WTC11 (cell line): ENCODE data around the gene KIFC3. TPM values are rescaled to one million over a fixed set of nuclear protein-coding genes. Genes with fewer than 3 reads are reported as not detected.
A peak's percentile ranks its signal among the peaks of the same experiment; 100 is the strongest.

Experiments used
- ATAC-seq: fragments of 200-7000 bp; cut with Tn5 transposase; 2 replicates; pipeline ENCODE4 v1.10.0; 2021; ENCODE audit warnings: mild to moderate bottlenecking, moderate library complexity
- CTCF ChIA-PET: fragments of 300-600 bp; sonication (Branson Sonifier 250); formaldehyde crosslinking; loops from one replicate; lab custom pipeline; 2021; ENCODE audit warnings: antibody characterized with exemption; lab: Charles Lee
- POLR2A ChIA-PET: fragments of 350-600 bp; sonication (Branson Sonifier 250); formaldehyde crosslinking; loops from one replicate; lab custom pipeline; 2021; ENCODE audit warnings: antibody characterized with exemption; lab: Charles Lee
- DNase-seq: peaks from one replicate; pipeline ENCODE4 v3.0.0; 2021; ENCODE audit warnings: low spot score
- H3K27ac Mint-ChIP-seq: 2 replicates; pipeline ENCODE4 v1.8.0; 2021; ENCODE audit warnings: mixed read lengths
- H3K27me3 Mint-ChIP-seq: 2 replicates; pipeline ENCODE4 v1.8.0; 2021; ENCODE audit warnings: low read depth, mild to moderate bottlenecking, moderate library complexity, mixed read lengths
- H3K36me3 Mint-ChIP-seq: 2 replicates; pipeline ENCODE4 v1.8.0; 2021; ENCODE audit warnings: mixed read lengths
- H3K4me1 Mint-ChIP-seq: 2 replicates; pipeline ENCODE4 v1.8.0; 2022; ENCODE audit warnings: mixed read lengths
- H3K4me3 Mint-ChIP-seq: 2 replicates; pipeline ENCODE4 v1.8.0; 2021; ENCODE audit warnings: mild to moderate bottlenecking, moderate library complexity, mixed read lengths
- H3K9me3 Mint-ChIP-seq: 2 replicates; pipeline ENCODE4 v1.8.0; 2021; ENCODE audit warnings: mixed read lengths
- CBFB ChIP-seq: sonication (generic); formaldehyde crosslinking; IDR thresholded peaks from 2 replicates; pipeline ENCODE4 v1.8.1; 2022; ENCODE audit warnings: mild to moderate bottlenecking, low read depth, missing genetic modification reagents
- ELF4 ChIP-seq: sonication (generic); formaldehyde crosslinking; IDR thresholded peaks from 2 replicates; pipeline ENCODE4 v1.8.1; 2022; ENCODE audit warnings: low read depth, mild to moderate bottlenecking, moderate library complexity, missing genetic modification reagents
- ESRRA ChIP-seq: sonication (generic); formaldehyde crosslinking; IDR thresholded peaks from 2 replicates; pipeline ENCODE4 v1.8.1; 2022; ENCODE audit warnings: mild to moderate bottlenecking, missing genetic modification reagents, borderline replicate concordance
- ETV6 ChIP-seq: sonication (generic); formaldehyde crosslinking; IDR thresholded peaks from 2 replicates; pipeline ENCODE4 v1.8.1; 2022; ENCODE audit warnings: mild to moderate bottlenecking, missing genetic modification reagents
- FOXP1 ChIP-seq: sonication (generic); formaldehyde crosslinking; IDR thresholded peaks from 2 replicates; pipeline ENCODE4 v1.8.0; 2022; ENCODE audit warnings: missing genetic modification reagents, mild to moderate bottlenecking, moderate library complexity, borderline replicate concordance
- JAZF1 ChIP-seq: fragments of 250-450 bp; sonication (Bioruptor Pico); IDR thresholded peaks from 2 replicates; pipeline ENCODE4 v1.9.0; 2021; ENCODE audit warnings: moderate library complexity, mild to moderate bottlenecking, inconsistent platforms
- KAT7 ChIP-seq: sonication (generic); formaldehyde crosslinking; IDR thresholded peaks from 2 replicates; pipeline ENCODE4 v1.8.1; 2023; ENCODE audit warnings: missing genetic modification reagents, mild to moderate bottlenecking, borderline replicate concordance
- NR2C2 ChIP-seq: sonication (generic); formaldehyde crosslinking; IDR thresholded peaks from 2 replicates; pipeline ENCODE4 v1.8.0; 2022; ENCODE audit warnings: mild to moderate bottlenecking, missing genetic modification reagents
- SMAD4 ChIP-seq: sonication (generic); formaldehyde crosslinking; IDR thresholded peaks from 2 replicates; pipeline ENCODE4 v1.8.0; 2022; ENCODE audit warnings: mild to moderate bottlenecking, missing genetic modification reagents
- SOX15 ChIP-seq: fragments of 250-450 bp; sonication (Bioruptor Pico); IDR thresholded peaks from 2 replicates; pipeline ENCODE4 v1.9.0; 2021; ENCODE audit warnings: mild to moderate bottlenecking
- TEAD1 ChIP-seq: sonication (generic); formaldehyde crosslinking; IDR thresholded peaks from 2 replicates; pipeline ENCODE4 v1.8.0; 2022; ENCODE audit warnings: mild to moderate bottlenecking, missing genetic modification reagents
- TEAD4 ChIP-seq: sonication (generic); formaldehyde crosslinking; IDR thresholded peaks from 2 replicates; pipeline ENCODE4 v1.8.0; 2022; ENCODE audit warnings: mild to moderate bottlenecking, missing genetic modification reagents
- TP53 ChIP-seq: sonication (generic); formaldehyde crosslinking; IDR thresholded peaks from 2 replicates; pipeline ENCODE4 v1.8.1; 2023; ENCODE audit warnings: mild to moderate bottlenecking, missing genetic modification reagents
- ZNF263 ChIP-seq: sonication (generic); formaldehyde crosslinking; IDR thresholded peaks from 2 replicates; pipeline ENCODE4 v1.8.1; 2022; ENCODE audit warnings: low read depth, mild to moderate bottlenecking, moderate library complexity, missing genetic modification reagents
- ZNF423 ChIP-seq: fragments of 250-450 bp; sonication (Bioruptor Pico); IDR thresholded peaks from 2 replicates; pipeline ENCODE4 v2.1.2; 2022; ENCODE audit warnings: mild to moderate bottlenecking, moderate library complexity
- total RNA-seq: library from RNA; stranded (reverse); gene quantifications from 3 replicates; pipeline ENCODE4 v1.2.3, GENCODE V29; 2021
- TF ChIP-seq, protein P1 (sequence below): sonication (generic); formaldehyde crosslinking; IDR thresholded peaks from 2 replicates; pipeline ENCODE4 v1.8.0; 2022; ENCODE audit warnings: missing genetic modification reagents
- TF ChIP-seq, protein P2 (sequence below): sonication (generic); formaldehyde crosslinking; IDR thresholded peaks from 2 replicates; pipeline ENCODE4 v1.8.1; 2023; ENCODE audit warnings: mild to moderate bottlenecking, missing genetic modification reagents, moderate library complexity
- TF ChIP-seq, protein P3 (sequence below): fragments of 250-450 bp; sonication (Bioruptor Pico); IDR thresholded peaks from 2 replicates; pipeline ENCODE4 v2.1.2; 2022; ENCODE audit warnings: mild to moderate bottlenecking, moderate library complexity
- TF ChIP-seq, protein P4 (sequence below): sonication (generic); formaldehyde crosslinking; IDR thresholded peaks from 2 replicates; pipeline ENCODE4 v1.8.0; 2022; ENCODE audit warnings: mild to moderate bottlenecking, missing genetic modification reagents
- TF ChIP-seq, protein P5 (sequence below): sonication (generic); formaldehyde crosslinking; IDR thresholded peaks from 2 replicates; pipeline ENCODE4 v1.8.0; 2023; ENCODE audit warnings: missing genetic modification reagents

KIFC3 gene
- total RNA-seq, 1 experiment from 2014 or later: 11.6 TPM

DNA sequence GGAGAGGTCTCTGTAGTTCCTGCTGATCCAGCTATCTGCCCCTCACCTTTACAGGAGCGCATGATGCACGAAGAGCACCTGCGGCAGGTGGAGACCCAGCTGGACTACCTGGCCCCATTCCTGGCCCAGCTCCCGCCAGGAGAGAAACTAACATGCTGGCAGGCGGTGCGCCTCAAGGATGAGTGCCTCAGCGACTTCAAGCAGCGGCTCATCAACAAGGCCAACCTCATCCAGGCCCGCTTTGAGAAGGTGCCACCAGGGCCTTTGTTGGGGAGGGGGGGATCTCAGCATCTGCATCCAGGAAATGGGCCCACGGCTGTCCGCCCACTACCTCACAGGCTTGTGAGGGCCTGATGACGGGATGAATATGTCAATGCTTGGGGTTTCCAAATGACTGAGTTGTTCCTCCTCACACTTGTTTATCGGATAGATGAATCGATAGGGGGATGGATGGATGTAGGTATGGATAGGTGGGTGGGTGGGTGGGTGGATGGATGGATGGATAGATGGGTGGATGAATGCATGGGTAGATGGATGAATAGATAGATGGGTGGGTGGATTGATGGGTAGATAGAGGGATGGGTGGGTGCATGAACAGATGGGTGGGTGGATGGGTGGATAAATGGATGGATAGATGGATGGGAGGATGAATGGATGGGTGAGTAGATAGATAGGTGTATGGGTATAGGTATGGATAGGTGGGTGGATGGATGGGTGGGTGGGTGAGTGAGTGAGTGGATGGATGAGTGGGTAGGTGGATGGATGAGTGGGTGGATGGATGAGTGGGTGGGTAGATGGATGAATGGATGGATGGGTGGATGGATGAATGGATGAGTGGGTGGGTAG, 73.7 kb downstream of the KIFC3 start:
- Mint-ChIP-seq H3K27me3 (peaks cover 3% of the 10 kb centered on the region; the same call in 1 of the 2 replicates), H3K9me3 (no peaks in the 10 kb centered on the region; the same call in 1 of the 2 replicates), H3K4me1 (peaks cover 5% of the 10 kb centered on the region), H3K27ac (no peak overlapping the region), H3K4me3 (no peak overlapping the region), H3K36me3 (no peaks in the 10 kb centered on the region)
- ChIA-PET POLR2A (no interaction called here), CTCF (interaction anchor here (1.0 to 1.6 kb wide), 3 partner anchors 8 to 137 kb away, joined by 3 to 4 read pairs (median 4); no protein-coding TSS in a partner anchor)
- ATAC-seq: no peak
- no peak for TF ChIP-seq ESRRA (CRISPR knock-in tag)
- DNase-seq: no peak

DNA sequence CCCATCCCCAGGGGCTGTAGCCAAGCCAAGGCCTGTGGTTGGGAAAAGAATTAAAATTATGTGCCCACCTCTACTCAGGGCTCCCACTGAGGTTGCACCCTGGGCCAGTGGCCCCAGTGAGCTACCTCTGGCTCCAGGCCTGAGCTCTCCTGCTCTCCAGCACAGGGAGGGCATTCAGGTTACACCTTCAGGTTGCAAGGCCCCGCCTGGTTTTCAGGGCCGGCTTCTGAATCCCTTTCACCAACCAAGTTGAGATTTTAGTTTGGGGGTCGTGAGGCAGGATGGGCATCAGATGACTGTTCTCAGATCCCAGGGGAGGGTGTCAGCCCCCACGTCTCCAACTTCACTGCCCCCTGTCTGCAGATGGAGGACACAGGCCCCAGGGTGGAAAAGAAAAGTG, 74.7 kb downstream of the KIFC3 start:
- ChIA-PET POLR2A (no interaction called here), CTCF (interaction anchor here (0.5 to 1.6 kb wide), 4 partner anchors 9 to 136 kb away, joined by 3 to 4 read pairs (median 4); no protein-coding TSS in a partner anchor)
- no peak overlapping the region for H3K4me3 Mint-ChIP-seq
- no peaks in the 10 kb centered on the region for H3K36me3 Mint-ChIP-seq
- H3K9me3 Mint-ChIP-seq: no peaks in the 10 kb centered on the region; the same call in 1 of the 2 replicates
- DNase-seq (no peak), ATAC-seq (peak; percentile 63)
- H3K4me1 Mint-ChIP-seq: peaks cover 5% of the 10 kb centered on the region
- TF ChIP-seq CBFB (CRISPR knock-in tag) (no peak), NR2C2 (CRISPR knock-in tag) (no peak), ELF4 (CRISPR knock-in tag) (no peak), KAT7 (CRISPR knock-in tag) (no peak), TP53 (CRISPR knock-in tag) (no peak), ETV6 (CRISPR knock-in tag) (no peak), SMAD4 (CRISPR knock-in tag) (no peak), TEAD1 (no peak), ZNF423 (CRISPR knock-in tag) (no peak), FOXP1 (no peak)
- TF ChIP-seq, protein P1, sequence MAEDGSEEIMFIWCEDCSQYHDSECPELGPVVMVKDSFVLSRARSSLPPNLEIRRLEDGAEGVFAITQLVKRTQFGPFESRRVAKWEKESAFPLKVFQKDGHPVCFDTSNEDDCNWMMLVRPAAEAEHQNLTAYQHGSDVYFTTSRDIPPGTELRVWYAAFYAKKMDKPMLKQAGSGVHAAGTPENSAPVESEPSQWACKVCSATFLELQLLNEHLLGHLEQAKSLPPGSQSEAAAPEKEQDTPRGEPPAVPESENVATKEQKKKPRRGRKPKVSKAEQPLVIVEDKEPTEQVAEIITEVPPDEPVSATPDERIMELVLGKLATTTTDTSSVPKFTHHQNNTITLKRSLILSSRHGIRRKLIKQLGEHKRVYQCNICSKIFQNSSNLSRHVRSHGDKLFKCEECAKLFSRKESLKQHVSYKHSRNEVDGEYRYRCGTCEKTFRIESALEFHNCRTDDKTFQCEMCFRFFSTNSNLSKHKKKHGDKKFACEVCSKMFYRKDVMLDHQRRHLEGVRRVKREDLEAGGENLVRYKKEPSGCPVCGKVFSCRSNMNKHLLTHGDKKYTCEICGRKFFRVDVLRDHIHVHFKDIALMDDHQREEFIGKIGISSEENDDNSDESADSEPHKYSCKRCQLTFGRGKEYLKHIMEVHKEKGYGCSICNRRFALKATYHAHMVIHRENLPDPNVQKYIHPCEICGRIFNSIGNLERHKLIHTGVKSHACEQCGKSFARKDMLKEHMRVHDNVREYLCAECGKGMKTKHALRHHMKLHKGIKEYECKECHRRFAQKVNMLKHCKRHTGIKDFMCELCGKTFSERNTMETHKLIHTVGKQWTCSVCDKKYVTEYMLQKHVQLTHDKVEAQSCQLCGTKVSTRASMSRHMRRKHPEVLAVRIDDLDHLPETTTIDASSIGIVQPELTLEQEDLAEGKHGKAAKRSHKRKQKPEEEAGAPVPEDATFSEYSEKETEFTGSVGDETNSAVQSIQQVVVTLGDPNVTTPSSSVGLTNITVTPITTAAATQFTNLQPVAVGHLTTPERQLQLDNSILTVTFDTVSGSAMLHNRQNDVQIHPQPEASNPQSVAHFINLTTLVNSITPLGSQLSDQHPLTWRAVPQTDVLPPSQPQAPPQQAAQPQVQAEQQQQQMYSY: no peak
- TF ChIP-seq, protein P2, sequence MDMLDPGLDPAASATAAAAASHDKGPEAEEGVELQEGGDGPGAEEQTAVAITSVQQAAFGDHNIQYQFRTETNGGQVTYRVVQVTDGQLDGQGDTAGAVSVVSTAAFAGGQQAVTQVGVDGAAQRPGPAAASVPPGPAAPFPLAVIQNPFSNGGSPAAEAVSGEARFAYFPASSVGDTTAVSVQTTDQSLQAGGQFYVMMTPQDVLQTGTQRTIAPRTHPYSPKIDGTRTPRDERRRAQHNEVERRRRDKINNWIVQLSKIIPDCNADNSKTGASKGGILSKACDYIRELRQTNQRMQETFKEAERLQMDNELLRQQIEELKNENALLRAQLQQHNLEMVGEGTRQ (CRISPR knock-in tag): no peak
- TF ChIP-seq, protein P3, sequence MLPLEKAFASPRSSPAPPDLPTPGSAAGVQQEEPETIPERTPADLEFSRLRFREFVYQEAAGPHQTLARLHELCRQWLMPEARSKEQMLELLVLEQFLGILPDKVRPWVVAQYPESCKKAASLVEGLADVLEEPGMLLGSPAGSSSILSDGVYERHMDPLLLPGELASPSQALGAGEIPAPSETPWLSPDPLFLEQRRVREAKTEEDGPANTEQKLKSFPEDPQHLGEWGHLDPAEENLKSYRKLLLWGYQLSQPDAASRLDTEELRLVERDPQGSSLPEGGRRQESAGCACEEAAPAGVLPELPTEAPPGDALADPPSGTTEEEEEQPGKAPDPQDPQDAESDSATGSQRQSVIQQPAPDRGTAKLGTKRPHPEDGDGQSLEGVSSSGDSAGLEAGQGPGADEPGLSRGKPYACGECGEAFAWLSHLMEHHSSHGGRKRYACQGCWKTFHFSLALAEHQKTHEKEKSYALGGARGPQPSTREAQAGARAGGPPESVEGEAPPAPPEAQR (CRISPR knock-in tag): no peak
- no peak overlapping the region for H3K27ac Mint-ChIP-seq
- H3K27me3 Mint-ChIP-seq: peaks cover 3% of the 10 kb centered on the region; the same call in 1 of the 2 replicates

DNA sequence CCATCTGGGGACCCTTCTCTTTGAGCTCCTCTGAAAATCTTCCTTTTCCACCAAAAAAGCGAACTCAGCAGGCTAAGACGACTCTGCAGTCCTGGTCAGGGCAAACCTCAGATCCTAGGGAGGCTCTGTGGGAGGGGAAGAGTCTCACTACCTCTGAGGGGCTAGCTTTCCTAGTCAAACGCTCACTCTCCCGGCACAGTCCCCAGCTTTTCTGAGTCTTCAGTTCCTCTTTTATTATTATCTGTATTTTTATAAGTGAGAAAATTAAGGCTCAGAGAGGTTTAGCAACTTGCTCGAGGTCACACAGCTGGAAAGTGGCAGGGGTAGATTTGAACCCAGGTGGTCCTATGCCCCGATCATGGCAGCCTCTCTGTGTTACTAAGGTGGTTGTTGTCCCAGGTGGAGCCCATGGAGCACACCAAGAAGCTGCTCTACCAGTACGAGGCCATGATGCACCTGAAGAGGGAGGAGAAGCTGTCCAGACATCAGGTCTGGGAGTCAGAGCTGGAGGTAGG, 75.8 kb downstream of the KIFC3 start:
- no peak for ATAC-seq
- ChIA-PET POLR2A (no interaction called here), CTCF (no interaction called here)
- Mint-ChIP-seq H3K4me1 (peaks cover 4% of the 10 kb centered on the region), H3K27me3 (peaks cover under 1% of the 10 kb centered on the region; the same call in 1 of the 2 replicates), H3K36me3 (no peaks in the 10 kb centered on the region), H3K9me3 (no peaks in the 10 kb centered on the region), H3K27ac (no peak overlapping the region), H3K4me3 (no peak overlapping the region)
- TF ChIP-seq SOX15 (CRISPR knock-in tag) (no peak), TEAD4 (CRISPR knock-in tag) (no peak), ZNF263 (CRISPR knock-in tag) (no peak), ZNF423 (CRISPR knock-in tag) (no peak), JAZF1 (CRISPR knock-in tag) (no peak)
- TF ChIP-seq, protein P4, sequence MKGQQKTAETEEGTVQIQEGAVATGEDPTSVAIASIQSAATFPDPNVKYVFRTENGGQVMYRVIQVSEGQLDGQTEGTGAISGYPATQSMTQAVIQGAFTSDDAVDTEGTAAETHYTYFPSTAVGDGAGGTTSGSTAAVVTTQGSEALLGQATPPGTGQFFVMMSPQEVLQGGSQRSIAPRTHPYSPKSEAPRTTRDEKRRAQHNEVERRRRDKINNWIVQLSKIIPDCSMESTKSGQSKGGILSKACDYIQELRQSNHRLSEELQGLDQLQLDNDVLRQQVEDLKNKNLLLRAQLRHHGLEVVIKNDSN: no peak
- TF ChIP-seq, protein P5, sequence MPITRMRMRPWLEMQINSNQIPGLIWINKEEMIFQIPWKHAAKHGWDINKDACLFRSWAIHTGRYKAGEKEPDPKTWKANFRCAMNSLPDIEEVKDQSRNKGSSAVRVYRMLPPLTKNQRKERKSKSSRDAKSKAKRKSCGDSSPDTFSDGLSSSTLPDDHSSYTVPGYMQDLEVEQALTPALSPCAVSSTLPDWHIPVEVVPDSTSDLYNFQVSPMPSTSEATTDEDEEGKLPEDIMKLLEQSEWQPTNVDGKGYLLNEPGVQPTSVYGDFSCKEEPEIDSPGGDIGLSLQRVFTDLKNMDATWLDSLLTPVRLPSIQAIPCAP (CRISPR knock-in tag): no peak
- DNase-seq: no peak
